ENCODE data around the gene MGAM2.

Gene MGAM2

GRCh38 chr7:142125256-142125955 is 13.9 kb downstream of the MGAM2 start:
- Histone ChIP-seq H3K36me3 (replicated peaks) (no peaks in the 10 kb centered on the region), H3K27ac (no peak overlapping the region), H3K27me3 (replicated peaks) (no peaks in the 10 kb centered on the region), H3K4me3 (ENCODE audit: low read depth, low read length) (no peak overlapping the region)
- in situ Hi-C loops (cut with HindIII; ENCODE audit: low pct_ligation_motif_present, low sequenced_read_pairs): no loop called here
- no peak for TF ChIP-seq CTCF (IDR thresholded peaks at IDR 0.05; ENCODE audit: low read depth, low read length, missing control alignments)
- no peak for DNase-seq

- Histone ChIP-seq H3K27me3 (replicated peaks) (no peaks in the 10 kb centered on the region), H3K36me3 (replicated peaks) (no peaks in the 10 kb centered on the region), H3K27ac (no peak overlapping the region), H3K4me3 (ENCODE audit: low read depth, low read length) (no peak overlapping the region)
- TF ChIP-seq CTCF (IDR thresholded peaks at IDR 0.05; ENCODE audit: low read depth, low read length, missing control alignments): no peak
- DNase-seq: peak; percentile 0
- in situ Hi-C loops (cut with HindIII; ENCODE audit: low pct_ligation_motif_present, low sequenced_read_pairs): no loop called here
Measured at GRCh38 chr7:142130267-142130666, 18.7 kb downstream of the MGAM2 start.

GRCh38 chr7:142131439-142132185 is 20.1 kb downstream of the MGAM2 start:
- no peaks in the 10 kb centered on the region for H3K27me3 ChIP-seq (replicated peaks)
- H3K4me3 ChIP-seq (ENCODE audit: low read depth, low read length): no peak overlapping the region
- in situ Hi-C loops (cut with HindIII; ENCODE audit: low pct_ligation_motif_present, low sequenced_read_pairs): no loop called here
- H3K27ac ChIP-seq: no peak overlapping the region
- DNase-seq: no peak
- TF ChIP-seq CTCF (IDR thresholded peaks at IDR 0.05; ENCODE audit: low read depth, low read length, missing control alignments): no peak
- H3K36me3 ChIP-seq (replicated peaks): no peaks in the 10 kb centered on the region

GRCh38 chr7:142133731-142134148 is 22.2 kb downstream of the MGAM2 start:
- H3K36me3 ChIP-seq (replicated peaks): no peaks in the 10 kb centered on the region
- no peak for DNase-seq
- in situ Hi-C loops (cut with HindIII; ENCODE audit: low pct_ligation_motif_present, low sequenced_read_pairs): no loop called here
- no peaks in the 10 kb centered on the region for H3K27me3 ChIP-seq (replicated peaks)
- H3K27ac ChIP-seq: no peak overlapping the region
- no peak overlapping the region for H3K4me3 ChIP-seq (ENCODE audit: low read depth, low read length)
- TF ChIP-seq CTCF (IDR thresholded peaks at IDR 0.05; ENCODE audit: low read depth, low read length, missing control alignments): no peak

GRCh38 chr7:142134909-142135308 is 23.4 kb downstream of the MGAM2 start:
- in situ Hi-C loops (cut with HindIII; ENCODE audit: low pct_ligation_motif_present, low sequenced_read_pairs): no loop called here
- H3K27ac ChIP-seq: no peak overlapping the region
- no peak overlapping the region for H3K4me3 ChIP-seq (ENCODE audit: low read depth, low read length)
- no peaks in the 10 kb centered on the region for H3K27me3 ChIP-seq (replicated peaks)
- no peak for DNase-seq
- no peak for TF ChIP-seq CTCF (IDR thresholded peaks at IDR 0.05; ENCODE audit: low read depth, low read length, missing control alignments)
- H3K36me3 ChIP-seq (replicated peaks): no peaks in the 10 kb centered on the region

All from brain microvascular endothelial cell (primary cell).